ENCODE measurements around the gene CDK10.

The CDK10 gene

DNA sequence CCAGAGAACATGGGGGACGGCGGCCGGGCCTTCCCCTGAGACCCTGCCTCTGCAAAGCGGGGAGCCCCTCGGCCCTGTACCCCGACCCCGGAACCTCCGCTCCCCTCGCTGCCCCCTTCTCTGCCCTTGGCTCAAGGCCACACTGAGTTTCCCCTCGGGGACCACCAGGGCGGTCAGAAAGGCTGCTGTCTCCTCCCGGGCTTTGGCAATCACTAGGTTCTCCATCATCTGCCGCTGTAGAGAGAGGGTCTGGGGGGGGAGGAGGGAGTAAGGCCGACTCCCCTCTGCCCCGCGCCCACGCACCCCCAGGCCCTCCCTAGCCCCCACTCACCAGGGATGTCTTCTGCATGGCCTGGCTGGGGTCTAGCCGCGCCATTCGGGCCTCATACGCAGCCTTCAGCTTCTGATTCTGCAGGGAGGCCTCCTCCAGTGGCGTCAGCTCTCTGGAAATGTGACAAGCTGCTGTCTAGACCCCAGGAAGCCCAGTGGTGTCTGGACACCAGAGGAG is 25.8 kb downstream of the CDK10 start:
- DNase-seq (ENCODE audit: low read depth), result no peak

DNA sequence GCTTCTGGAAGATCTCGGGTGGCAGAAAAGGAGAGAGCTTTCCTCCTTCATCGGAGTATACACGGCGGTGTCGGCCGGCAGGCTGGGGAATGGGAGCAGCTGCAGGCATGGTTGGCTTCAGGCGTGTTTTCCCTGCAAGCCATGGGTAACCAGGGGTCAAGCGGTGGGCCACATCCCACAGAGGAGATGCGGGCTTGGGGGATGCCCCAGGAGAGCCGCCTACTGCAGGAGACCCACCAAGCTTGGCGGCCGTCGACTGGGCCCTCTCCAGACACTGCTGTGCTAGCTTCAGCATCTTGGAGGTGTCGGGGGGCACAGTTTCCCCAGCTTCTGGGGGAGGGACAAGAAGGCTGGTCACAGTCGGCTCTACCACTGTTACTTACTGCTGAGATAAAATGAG is 30.0 kb downstream of the CDK10 start:
- no peak for DNase-seq (ENCODE audit: low read depth)

DNA sequence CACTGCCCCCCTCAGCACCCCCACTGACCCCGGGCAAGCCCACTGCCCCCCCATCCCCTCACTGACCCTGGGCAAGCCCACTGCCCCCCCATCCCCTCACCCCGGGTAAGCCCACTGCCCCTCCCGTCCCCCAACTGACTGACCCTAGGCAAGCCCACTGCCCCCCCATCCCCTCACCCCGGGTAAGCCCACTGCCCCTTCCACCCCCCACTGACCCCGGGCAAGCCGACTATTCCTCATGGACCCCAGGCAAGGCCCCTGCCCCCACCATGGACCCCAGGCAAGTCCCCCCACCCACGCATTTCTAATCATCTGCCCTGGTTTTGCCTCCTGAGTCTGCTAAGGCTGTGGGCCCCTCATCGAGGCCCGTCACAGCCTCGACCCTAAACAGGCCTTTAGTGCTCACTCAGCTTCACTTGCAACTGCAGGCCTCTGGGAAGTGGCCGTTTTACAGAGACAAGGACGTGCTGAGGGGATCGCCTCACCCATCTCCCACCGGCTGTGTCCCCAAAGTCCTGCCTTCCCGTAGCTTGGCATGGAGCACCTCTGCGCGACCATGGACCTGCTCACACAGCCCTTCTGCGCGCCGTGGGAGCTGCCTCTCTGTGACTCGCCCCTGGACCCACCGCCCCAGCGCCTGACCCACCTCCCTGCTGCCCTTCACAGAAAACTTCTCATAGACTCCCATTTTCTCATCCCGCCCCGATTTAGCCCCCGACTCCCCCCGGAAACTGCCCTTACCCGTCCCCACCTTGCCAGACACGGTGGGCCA is 30.6 kb downstream of the CDK10 start:
- no peak for DNase-seq (ENCODE audit: low read depth)

DNA sequence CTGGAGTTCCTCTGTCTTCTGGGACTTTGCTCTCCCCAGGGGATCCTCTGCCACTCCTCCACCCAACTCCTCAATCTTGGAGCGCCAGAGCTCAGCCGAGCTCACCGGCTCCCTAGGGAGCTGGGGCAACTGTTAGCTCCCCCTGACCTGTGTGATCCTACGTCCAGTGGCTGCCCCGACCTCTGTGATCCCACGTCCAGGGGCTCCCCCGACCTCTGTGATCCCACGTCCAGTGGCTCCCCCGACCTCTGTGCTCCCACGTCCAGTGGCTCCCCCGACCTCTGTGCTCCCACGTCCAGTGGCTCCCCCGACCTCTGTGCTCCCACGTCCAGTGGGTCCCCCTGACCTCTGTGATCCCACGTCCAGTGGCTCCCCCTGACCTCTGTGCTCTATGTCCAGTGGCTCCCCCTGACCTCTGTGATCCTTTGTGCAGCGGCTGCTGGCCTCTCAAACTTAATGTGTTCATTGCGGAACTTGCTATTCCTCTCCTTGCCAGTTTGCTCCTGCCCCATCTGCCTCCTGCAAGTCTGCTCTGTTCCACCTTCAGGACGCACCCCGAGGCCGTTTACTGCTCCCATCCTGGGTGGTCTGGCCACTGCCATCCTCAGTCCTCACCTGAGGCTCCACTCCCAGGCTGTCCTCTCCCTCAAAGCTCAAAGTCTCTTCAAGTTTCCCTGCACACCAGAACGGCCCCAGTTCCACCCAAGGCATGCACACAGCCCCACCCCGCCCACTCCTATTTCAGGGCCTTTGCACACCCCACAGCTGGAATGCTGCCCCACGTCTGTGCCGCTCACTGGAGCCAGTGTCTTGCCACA is 31.4 kb downstream of the CDK10 start:
- DNase-seq (ENCODE audit: low read depth), result no peak

DNA sequence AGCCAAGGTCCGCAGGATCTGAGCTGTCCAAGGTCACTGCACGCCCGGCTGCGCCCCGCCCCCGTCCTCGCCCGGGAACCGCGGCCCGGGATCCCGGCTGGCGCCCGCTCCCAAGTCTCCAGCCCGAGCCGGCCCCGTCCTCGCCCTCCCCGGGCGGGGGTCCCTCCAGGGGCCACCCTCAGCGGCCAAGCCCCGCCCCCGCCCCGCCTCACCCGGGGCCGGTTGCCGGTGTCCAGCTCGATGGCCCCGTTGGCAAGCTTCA is 34.0 kb downstream of the CDK10 start:
- no peak for DNase-seq (ENCODE audit: low read depth)

DNA sequence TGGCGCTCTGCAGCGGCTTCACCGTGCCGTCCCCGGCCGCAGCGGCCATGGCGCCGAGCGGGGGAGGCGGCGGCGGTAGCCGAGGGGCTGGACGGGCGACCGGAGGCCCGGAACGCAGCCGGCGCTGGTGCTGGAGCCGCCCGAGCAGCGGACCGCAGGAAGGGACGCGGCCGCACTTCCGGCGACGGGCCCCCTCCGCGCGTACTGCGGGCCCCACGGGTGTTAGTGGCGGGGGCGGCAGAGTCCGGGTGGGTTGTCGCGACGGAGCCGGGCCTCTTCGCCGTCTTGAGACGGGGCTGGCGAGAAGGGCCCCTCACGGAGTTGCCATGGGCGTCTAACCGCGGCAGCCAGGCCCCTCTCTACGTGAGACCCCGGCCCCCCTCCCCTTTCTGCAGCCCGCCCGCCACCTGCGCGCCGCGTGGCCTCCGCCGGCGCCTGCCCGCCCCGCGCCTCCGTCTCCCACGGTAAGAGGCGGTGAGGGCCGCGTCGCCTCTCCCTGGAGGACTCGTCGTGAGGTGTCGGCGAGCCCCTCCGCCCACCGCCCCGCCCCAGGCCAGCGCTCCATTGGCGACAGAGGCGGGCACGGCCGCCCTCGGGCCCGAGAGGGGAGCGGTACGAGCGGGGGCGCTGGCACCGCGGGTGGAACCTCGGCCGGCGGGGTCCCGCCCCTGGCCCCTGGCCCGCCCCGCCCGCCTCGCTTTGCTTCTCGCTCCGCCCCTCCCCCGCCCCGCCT is 34.5 kb downstream of the CDK10 start, which contains the start of the genes VPS9D1 and ZNF276:
Gene VPS9D1, minus strand, starts transcription at position 86 of the 733 bp plus-strand sequence. Its CDS starts 37 bp downstream, at position 49.
Gene ZNF276, plus strand, starts transcription at position 725 of the 733 bp plus-strand sequence. CDS start 104 bp downstream, outside the sequence.
- DNase-seq (ENCODE audit: low read depth), result peak; percentile 65

DNA sequence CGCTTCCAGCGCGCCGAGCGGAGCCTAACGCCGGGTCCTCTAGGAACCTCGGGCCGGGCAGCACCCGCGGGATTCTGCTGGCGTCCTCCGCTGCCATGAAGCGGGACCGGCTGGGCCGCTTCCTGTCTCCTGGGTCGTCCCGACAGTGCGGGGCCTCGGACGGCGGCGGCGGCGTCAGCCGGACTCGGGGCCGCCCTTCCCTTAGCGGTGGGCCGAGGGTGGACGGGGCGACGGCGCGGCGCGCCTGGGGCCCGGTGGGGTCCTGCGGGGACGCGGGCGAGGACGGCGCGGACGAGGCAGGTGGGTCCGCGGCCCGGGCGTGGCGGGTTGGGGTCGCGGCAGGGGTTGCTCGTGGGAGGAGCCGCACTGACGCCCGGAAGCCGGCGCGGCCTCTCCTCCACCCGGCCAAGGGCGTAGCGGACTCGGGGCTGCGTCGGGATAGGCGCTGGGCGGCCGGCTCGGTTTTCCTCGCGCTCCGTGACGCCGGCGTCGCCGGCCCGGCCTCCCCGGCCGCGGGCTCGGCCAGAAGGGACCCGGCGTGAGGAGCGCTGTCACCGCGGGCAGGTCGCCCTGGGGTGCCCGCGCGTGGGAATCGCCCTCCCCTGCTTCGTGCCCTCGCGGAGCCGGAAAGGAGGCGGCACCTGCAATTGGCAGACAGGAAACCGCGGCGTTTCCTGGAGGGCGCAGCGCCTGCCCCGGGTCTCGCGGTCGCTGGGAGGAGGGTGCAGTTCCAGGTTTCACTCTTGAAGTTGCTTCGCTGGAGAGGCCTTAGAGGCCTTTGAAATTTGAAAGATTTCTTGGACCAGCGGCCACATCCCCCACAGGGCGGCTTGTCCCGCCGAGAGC is 35.3 kb downstream of the CDK10 start:
- DNase-seq (ENCODE audit: low read depth), result peak; percentile 75

DNA sequence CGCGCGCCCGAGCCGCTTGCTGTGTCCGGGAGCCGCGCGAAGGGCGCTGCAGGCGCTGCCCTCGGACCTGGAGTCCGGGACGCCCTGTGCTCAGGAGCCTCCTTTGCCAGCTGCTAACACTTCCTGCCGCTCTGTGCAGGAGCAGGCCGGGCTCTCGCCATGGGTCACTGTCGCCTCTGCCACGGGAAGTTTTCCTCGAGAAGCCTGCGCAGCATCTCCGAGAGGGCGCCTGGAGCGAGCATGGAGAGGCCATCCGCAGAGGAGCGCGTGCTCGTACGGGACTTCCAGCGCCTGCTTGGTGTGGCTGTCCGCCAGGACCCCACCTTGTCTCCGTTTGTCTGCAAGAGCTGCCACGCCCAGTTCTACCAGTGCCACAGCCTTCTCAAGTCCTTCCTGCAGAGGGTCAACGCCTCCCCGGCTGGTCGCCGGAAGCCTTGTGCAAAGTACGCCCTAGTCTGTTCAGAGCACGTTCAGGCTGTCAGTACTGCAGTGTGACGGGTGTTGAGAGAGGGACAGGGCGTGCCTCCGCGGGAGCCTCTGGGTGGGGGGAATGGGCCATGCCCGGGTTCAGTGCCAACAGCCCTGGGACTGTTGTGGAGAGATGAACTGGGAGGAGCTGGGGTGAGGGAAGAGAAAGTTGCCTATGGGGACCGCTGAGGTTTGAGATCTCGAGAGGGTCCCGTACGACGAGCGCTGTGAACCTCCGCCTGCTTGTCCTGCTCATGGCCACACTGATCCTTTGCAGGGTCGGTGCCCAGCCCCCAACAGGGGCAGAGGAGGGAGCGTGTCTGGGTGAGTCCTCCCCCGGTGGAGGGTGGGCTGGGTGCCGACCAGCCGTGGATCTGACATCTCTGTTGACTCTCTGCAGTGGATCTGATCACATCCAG is 36.1 kb downstream of the CDK10 start:
- peak; percentile 34 for DNase-seq (ENCODE audit: low read depth)

DNA sequence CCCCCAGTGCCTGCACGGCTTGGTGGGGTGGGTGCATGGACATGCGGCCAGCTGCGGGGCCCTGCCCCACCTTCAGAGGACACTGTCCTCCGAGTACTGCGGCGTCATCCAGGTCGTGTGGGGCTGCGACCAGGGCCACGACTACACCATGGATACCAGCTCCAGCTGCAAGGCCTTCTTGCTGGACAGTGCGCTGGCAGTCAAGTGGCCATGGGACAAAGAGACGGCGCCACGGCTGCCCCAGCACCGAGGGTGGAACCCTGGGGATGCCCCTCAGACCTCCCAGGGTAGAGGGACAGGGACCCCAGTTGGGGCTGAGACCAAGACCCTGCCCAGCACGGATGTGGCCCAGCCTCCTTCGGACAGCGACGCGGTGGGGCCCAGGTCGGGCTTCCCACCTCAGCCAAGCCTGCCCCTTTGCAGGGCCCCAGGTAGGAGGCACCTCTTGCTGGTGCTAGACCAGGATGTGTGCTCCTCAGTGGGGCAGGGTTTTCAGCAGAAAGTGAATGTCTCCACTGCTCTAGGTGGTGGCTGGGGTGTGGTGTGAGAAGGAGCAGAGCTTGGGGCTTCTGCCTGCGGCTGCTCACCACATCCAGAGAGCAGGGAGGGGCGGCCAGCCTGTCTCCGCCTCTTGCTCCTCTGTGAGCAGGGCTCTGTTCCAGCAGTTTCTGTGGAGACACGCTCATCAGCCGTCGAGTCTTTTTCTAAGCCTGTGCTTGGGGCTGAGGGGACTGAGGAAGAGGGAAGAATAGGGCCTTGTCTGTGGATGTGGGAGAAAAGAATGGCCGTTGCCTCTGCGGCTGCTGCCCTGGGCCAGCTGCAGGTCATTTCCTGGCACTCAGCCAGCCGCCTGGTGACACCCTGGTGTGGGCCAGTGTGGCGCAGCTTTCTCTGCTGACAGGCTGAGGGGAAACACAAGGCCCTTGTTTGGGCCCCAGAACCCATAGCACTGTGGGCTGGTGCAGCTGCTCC is 37.1 kb downstream of the CDK10 start:
- DNase-seq (ENCODE audit: low read depth), result peak; percentile 62

DNA sequence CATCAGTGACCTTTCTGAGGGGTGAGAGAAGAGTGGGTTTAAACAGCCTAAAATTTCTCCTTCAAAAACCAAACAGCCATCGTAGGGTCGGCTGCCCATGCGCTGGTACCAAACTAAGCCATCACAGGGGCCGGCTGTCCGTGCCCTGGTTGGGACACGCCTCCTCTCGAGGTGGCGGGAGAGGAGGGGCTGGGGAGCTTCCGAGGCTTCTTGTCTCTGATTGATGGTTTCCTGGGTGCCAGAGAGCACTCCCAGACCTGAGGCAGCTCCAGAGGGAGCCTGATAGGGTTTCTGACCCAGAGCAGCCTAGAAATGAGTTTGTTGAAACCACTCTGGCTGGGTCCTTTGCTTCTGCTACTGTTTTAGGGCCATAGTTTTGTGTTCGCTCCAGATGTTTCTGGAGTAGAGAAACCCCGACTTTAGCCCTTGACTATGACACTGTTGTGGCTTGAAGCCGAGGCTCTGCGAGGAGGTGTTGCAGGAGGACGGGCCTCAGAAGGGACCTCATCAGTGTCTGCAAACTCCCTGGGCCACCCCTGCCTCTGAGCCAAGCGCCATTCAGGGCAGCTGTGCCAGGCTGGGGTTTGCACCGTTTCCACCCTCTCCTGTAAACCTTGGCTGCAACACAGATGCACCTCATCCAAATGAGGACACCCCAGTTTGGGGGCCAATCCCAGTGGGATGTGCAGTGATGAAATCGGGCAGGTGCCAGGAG is 41.1 kb downstream of the CDK10 start:
- DNase-seq (ENCODE audit: low read depth), result no peak

DNA sequence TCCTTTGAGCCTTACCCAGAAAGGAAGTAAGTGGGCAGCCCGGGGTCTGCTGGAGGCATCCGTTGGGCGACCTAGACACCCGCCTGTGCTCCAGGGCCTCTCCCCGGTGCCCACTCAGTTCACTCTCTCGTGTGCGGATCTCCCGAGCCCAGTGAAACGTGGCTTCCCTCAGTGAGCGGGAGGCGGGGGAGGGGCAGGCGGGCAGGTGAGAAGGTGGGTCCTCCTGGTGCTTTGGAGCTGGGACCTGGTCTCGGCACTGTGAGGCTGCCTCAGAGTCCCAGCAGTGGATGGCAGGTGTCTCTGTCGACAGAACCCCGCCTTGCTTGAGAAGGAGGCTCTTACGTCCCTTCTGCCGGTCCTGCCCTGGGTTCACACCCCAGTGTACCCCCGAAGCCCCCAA is 42.8 kb downstream of the CDK10 start:
- no peak for DNase-seq (ENCODE audit: low read depth)

DNA sequence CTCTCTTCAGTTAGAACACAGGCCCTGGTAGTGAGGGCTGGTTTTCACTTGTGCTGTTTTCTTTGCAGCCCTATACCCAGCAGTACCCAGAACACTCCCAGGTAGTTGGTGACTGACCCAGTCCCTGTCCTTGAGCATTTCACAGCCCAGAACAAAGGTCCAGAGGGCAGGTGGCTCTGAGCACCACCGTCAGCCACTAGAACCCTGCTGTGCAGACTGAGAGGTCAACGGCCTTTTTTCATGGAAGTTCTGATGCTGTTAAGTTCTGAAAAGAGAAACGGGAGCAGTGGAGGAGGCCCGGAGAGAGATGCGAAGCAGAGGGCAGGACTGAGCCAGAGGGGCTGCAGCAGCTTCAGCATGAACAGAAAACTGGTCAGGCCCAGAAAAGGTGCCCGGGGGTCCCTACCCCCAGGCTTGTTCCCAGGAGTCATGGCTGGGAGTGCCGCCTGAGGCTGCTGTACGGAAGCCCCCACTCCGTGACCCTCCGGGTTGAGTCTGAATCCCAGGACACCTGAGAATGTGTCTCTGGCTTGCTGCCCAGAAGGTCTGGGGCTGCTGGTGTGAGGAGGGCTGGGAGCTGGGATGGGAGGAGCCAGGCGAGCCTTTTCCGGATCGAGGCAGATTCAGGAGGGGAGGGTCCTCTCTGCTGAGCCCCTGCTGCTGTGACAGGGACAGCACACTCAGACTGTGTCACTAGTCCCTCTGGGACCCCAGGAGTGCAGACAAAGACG is 43.5 kb downstream of the CDK10 start:
- no peak for DNase-seq (ENCODE audit: low read depth)

DNA sequence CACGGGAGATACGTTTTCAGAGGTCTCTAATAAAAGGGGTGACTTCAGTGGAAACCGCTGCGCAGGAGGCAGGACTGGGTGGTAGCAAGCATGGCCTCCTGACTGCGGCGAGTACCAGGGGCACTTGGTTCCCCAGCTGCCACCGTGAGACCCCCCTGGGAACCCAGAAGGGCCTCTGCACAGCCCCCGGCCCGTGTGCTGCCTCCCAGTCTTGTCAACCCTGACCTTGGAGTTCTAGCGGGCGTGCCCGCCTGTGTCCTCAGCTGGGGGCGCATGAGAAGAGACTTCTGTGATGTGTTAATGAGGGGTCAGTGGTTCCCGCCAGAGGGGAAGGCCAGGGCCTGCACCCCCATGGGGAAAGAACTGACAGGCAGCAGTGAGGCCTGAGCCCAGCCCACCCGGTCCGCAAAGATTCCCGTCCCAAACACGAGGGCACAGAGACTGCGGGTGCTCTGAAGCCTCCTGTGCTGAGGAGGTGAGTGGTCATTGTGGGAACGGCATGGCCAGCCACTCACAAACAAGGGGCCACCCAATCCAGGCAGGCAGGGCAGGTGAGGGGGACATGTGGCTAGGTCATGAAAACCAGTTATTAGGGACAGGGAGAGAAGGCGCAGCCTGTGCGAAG is 44.2 kb downstream of the CDK10 start:
- no peak for DNase-seq (ENCODE audit: low read depth)

DNA sequence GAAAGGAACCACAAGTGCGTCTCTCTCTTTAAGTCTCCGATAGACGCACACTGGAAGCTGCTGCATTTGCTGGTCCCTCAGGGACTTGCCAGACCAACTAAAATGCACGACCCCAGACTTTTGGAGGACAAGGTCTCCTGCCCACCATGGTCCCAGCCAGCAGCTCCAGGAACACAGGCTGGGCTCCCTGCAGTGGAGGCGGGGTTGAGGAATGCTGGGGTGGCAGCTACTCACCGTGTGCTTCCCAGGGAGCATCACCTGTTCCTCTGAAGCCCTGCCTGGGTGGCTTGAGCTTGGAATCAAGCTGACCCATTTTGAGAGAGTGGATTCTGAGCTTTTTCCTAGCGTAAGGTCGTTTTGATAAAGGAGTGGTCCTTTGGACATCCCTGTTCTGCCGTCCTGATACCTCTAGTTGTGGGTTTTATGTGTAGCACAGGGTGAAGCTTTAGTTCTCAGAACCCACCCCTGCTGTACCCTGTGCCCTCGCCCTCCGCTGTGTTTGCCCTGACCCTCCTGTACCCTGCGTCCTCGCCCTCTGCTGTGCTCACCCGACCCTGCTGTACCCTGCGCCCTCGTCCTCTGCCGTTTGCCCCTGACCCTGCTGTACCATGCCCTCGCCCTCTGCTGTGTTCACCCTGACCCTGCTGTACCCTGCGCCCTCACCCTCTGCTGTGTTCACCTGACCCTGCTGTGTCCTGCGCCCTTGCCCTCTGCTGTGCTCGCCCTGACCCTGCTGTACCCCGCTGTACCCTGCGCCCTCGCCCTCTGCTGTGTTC is 45.8 kb downstream of the CDK10 start:
- no peak for DNase-seq (ENCODE audit: low read depth)

DNA sequence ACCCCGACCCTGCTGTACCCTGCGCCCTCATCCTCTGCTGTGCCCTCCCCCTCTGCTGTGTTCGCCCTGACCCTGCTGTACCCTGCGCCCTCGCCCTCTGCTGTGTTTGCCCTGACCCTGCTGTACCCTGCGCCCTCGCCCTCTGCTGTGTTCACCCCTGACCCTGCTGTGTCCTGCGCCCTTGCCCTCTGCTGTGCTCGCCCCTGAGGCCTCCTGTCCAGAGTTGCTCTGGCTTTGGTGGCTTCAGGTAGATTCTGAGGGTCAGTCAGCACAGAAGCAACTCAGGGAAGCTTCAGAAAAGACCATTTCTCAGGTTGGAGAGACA is 46.4 kb downstream of the CDK10 start:
- DNase-seq (ENCODE audit: low read depth), result no peak

DNA sequence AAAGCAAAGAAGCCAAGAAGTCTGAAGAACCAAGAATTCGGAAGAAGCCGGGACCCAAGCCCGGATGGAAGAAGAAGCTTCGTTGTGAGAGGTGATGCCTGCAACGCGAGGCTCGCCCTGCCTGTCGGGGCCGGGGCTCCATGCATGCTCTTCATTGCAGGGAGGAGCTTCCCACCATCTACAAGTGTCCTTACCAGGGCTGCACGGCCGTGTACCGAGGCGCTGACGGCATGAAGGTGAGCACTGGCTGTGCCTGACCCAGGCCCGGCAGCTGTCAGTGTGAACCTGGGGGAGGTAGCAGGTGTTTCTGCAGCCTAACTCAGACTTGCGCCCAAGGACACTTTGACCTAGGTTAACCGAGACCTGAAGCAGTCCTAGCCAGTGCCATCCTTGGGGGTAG is 46.8 kb downstream of the CDK10 start:
- DNase-seq (ENCODE audit: low read depth), result no peak

DNA sequence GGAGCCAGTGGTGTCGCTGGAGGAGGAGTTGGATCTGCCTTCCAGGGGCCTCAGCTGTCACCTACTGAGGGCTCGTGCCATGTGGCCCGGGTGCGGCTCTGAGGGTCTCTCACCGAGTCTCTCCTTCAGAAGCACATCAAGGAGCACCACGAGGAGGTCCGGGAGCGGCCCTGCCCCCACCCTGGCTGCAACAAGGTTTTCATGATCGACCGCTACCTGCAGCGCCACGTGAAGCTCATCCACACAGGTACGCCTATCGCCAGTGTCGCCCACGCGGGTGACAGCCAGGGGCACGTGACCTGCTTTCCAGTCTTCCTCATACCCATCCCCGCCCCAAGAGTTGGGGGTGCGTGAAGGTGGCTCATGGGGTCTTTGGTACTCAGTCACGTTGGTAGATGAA is 47.3 kb downstream of the CDK10 start:
- no peak for DNase-seq (ENCODE audit: low read depth)
